Cardiac fibroblast (primary cell): ENCODE measurements around the gene PLXDC2.

Source experiments
- DNase-seq, 2 donors: peaks; one replicate each; pipeline versions ENCODE4 v3.0.0 to v3.0.0-alpha.2; 2010; ENCODE audit warnings: low read depth in 2 of 2
- H3K4me3 ChIP-seq, 2 donors: replicated peaks in 1 of 2; 1 replicate in 1 of 2; 2 replicates in 1 of 2; pipeline ENCODE4 v1.5.1; 2011; ENCODE audit warnings: low read depth in 2 of 2, low read length in 2 of 2, mild to moderate bottlenecking in 2 of 2, moderate library complexity in 1 of 2
- TF ChIP-seq, protein P1 (sequence below): IDR thresholded peaks from one replicate; pipeline ENCODE4 v1.5.1; 2011; ENCODE audit warnings: low read depth, mild to moderate bottlenecking, low read length, inconsistent platforms

Gene PLXDC2

GRCh38 chr10:19920075-19920726, 104.0 kb downstream of the PLXDC2 start:
- no peak overlapping the region for H3K4me3 ChIP-seq
- no peak for DNase-seq
- TF ChIP-seq, protein P1, sequence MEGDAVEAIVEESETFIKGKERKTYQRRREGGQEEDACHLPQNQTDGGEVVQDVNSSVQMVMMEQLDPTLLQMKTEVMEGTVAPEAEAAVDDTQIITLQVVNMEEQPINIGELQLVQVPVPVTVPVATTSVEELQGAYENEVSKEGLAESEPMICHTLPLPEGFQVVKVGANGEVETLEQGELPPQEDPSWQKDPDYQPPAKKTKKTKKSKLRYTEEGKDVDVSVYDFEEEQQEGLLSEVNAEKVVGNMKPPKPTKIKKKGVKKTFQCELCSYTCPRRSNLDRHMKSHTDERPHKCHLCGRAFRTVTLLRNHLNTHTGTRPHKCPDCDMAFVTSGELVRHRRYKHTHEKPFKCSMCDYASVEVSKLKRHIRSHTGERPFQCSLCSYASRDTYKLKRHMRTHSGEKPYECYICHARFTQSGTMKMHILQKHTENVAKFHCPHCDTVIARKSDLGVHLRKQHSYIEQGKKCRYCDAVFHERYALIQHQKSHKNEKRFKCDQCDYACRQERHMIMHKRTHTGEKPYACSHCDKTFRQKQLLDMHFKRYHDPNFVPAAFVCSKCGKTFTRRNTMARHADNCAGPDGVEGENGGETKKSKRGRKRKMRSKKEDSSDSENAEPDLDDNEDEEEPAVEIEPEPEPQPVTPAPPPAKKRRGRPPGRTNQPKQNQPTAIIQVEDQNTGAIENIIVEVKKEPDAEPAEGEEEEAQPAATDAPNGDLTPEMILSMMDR: no peak

- H3K4me3 ChIP-seq: no peak overlapping the region
- peak; percentile 84 to 87 for DNase-seq
- TF ChIP-seq, protein P1: no peak
Measured at GRCh38 chr10:19921300-19922140, 105.3 kb downstream of the PLXDC2 start.

DNA sequence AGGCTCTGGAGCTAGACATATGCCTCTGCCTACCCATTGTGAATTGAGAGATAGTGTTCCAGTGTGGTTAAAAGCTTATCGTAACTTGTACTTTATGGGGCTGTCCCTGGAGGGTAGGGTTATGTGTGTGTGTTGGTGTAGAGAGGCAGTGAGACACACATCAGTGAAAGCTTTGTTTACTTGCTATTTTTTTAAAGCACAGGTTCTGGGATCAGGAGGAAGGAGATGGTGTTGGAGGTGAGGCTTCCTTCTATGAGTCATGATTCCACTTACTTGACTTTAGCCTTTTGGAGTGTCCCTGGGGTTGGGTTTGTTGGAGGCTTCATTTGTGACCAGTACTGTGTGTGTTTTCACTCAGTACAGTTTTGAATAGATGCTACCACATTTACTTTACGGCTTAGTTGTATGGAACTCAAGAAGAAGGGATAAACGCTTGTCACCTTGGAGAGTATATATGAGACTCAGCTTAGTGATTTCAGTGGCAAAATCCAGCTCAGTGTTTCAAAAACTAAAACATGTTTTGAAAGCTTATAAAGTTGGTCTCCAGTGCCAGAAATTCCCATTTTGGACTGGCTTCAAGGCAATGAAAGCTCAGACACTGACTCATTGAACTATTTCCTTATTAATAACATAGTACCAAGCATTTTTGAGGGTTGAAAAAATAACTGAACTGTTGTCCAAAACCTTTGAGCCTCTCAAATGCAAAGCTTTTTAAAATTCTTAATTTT, 106.2 kb downstream of the PLXDC2 start:
- peak; percentile 85 to 90 for DNase-seq
- TF ChIP-seq, protein P1: no peak
- no peak overlapping the region for H3K4me3 ChIP-seq

DNA sequence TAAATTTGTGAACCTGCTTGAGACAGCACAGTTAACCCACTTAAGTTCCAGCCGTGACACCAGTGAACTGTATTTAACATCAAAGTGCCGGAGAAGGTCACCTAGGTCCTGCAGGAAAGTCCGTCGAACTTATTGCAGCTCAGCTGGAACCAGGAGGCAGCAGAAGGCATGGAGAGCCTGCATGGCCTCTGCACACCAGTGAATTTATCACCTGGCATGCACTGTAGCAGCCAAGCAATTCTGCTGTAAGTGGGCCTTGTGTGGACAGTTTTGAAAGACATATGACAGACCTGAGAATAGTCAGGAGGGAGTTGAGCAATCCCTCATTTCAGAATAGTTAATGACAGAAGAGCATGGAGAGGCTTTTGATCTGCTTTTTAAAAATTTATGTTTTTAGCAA, 108.8 kb downstream of the PLXDC2 start:
- TF ChIP-seq, protein P1: no peak
- no peak for DNase-seq
- no peak overlapping the region for H3K4me3 ChIP-seq

GRCh38 chr10:19928936-19929335, 112.7 kb downstream of the PLXDC2 start:
- H3K4me3 ChIP-seq: no peak overlapping the region
- TF ChIP-seq, protein P1: no peak
- DNase-seq: no peak

- TF ChIP-seq, protein P1: no peak
- peak overlapping the region in 1 of 2 donors; percentile 18 for H3K4me3 ChIP-seq
- peak; percentile 70 to 83 for DNase-seq
Measured at GRCh38 chr10:19929506-19930140, 113.4 kb downstream of the PLXDC2 start.
